Endothelial cell of umbilical vein (primary cell): ENCODE results near the gene HTRA1. TPM values are rescaled to one million over a fixed set of nuclear protein-coding genes. Genes with fewer than 3 reads are reported as not detected.

ENCODE experiments used
- BruUV-seq: library from RNA; stranded (reverse); fragments of 400-500 nt; replicated peaks from 2 replicates; lab custom pipeline; 2021; lab: Mats Ljungman, UMichigan
- CTCF ChIA-PET: fragments of 300-600, 350-600 bp; sonication (Branson Sonifier 250); formaldehyde crosslinking; loops from one replicate; lab custom pipeline; 2021; ENCODE audit warnings: antibody characterized with exemption, inconsistent platforms; lab: Charles Lee
- POLR2A ChIA-PET: fragments of 300-600, 350-600 bp; sonication (Branson Sonifier 250); formaldehyde crosslinking; loops from one replicate; lab custom pipeline; 2021; ENCODE audit warnings: antibody characterized with exemption, inconsistent platforms; lab: Charles Lee
- DNase-seq: peaks from one replicate; pipeline ENCODE4 v3.0.0-alpha.2; 2011; ENCODE audit warnings: low read depth, low spot score
- FAIRE-seq: peaks from 2 replicates; lab custom pipeline; 2011; peaks lifted over from hg19 to GRCh38; lab: Jason Lieb, UNC
- H2AFZ ChIP-seq: 2 replicates; pipeline ENCODE4 v1.6.0; 2012; ENCODE audit warnings: low read depth, low read length, control low read depth, inconsistent platforms
- H3K27ac ChIP-seq: 2 replicates; pipeline ENCODE4 v1.5.1; 2011; ENCODE audit warnings: low read depth, mild to moderate bottlenecking, control low read depth, low read length, moderate library complexity; ENCODE audit not compliant: insufficient read depth
- H3K27me3 ChIP-seq, 2 experiments: 2 replicates each; pipeline versions ENCODE4 v1.6.0 to v1.6.1; 2011; ENCODE audit warnings: low read length in 2 of 2, mixed read lengths in 1 of 2; ENCODE audit not compliant: control insufficient read depth in 2 of 2, insufficient read depth in 2 of 2
- H3K36me3 ChIP-seq, 2 experiments: 2 replicates in 1 of 2; 3 replicates in 1 of 2; pipeline ENCODE4 v1.5.1; 2011; ENCODE audit warnings: low read length in 2 of 2, mild to moderate bottlenecking in 1 of 2, moderate library complexity in 1 of 2; ENCODE audit not compliant: control insufficient read depth in 2 of 2, insufficient read depth in 2 of 2; ENCODE audit errors: extremely low read depth in 1 of 2
- H3K4me1 ChIP-seq: 3 replicates; pipeline ENCODE4 v1.5.1; 2011; ENCODE audit warnings: mild to moderate bottlenecking, low read length; ENCODE audit not compliant: control insufficient read depth, insufficient read depth; ENCODE audit errors: extremely low read depth
- H3K4me2 ChIP-seq: 2 replicates; pipeline ENCODE4 v1.6.1; 2011; ENCODE audit warnings: low read length, control low read depth, mixed read lengths; ENCODE audit not compliant: insufficient read depth
- H3K4me3 ChIP-seq, 3 experiments: fragments of 200-600 bp in 1 of 3; sonication (generic), shearing (Covaris generic) in 1 of 3; replicated peaks in 1 of 3; 2 replicates each; pipeline ENCODE4 v1.5.1; 2011 to 2016; ENCODE audit warnings: control low read depth in 3 of 3, low read length in 3 of 3, mild to moderate bottlenecking in 2 of 3, inconsistent platforms in 1 of 3, low read depth in 1 of 3, moderate library complexity in 1 of 3; ENCODE audit not compliant: insufficient read depth in 1 of 3
- H3K79me2 ChIP-seq: 2 replicates; pipeline ENCODE4 v1.6.0; 2012; ENCODE audit warnings: low read length, inconsistent platforms; ENCODE audit not compliant: control insufficient read depth, insufficient read depth
- H3K9ac ChIP-seq: replicated peaks from 2 replicates; pipeline ENCODE3; 2011; ENCODE audit warnings: low read length, control low read depth; ENCODE audit not compliant: insufficient read depth; ENCODE audit errors: extremely low read depth
- H3K9me1 ChIP-seq: replicated peaks from 3 replicates; pipeline ENCODE4 v1.6.0; 2011; ENCODE audit warnings: mild to moderate bottlenecking, low read length; ENCODE audit not compliant: control insufficient read depth, insufficient read depth; ENCODE audit errors: extremely low read depth
- H3K9me3 ChIP-seq: replicated peaks from 2 replicates; pipeline ENCODE4 v1.5.1; 2012; ENCODE audit warnings: low read length, inconsistent platforms; ENCODE audit not compliant: control insufficient read depth, insufficient read depth
- H4K20me1 ChIP-seq: replicated peaks from 2 replicates; pipeline ENCODE3; 2011; ENCODE audit warnings: mild to moderate bottlenecking, low read length; ENCODE audit not compliant: control insufficient read depth, insufficient read depth; ENCODE audit errors: extremely low read depth
- CTCF ChIP-seq, 2 donors: IDR thresholded peaks; 1 replicate in 1 of 2; 2 replicates in 1 of 2; pipeline ENCODE4 v1.5.1; 2011; ENCODE audit warnings: low read length in 2 of 2, mild to moderate bottlenecking in 2 of 2, moderate library complexity in 2 of 2, control low read depth in 1 of 2, inconsistent platforms in 1 of 2, low read depth in 1 of 2; ENCODE audit not compliant: insufficient read depth in 1 of 2; ENCODE audit errors: extremely low read depth in 1 of 2
- EZH2 ChIP-seq: IDR thresholded peaks from 2 replicates; pipeline ENCODE4 v1.6.1; 2012; ENCODE audit warnings: borderline replicate concordance, low read depth, mild to moderate bottlenecking, moderate library complexity, low read length, inconsistent platforms; ENCODE audit not compliant: severe bottlenecking
- FOS ChIP-seq: IDR thresholded peaks from 2 replicates; pipeline ENCODE4 v1.6.1; 2011; ENCODE audit warnings: mild to moderate bottlenecking, low read length, moderate library complexity, borderline replicate concordance; ENCODE audit not compliant: insufficient read depth
- GATA2 ChIP-seq: IDR thresholded peaks from 2 replicates; pipeline ENCODE4 v1.7.0; 2011; ENCODE audit warnings: low read depth, mild to moderate bottlenecking, moderate library complexity, mixed read lengths, low read length; ENCODE audit not compliant: insufficient read length, insufficient read depth
- JUN ChIP-seq: IDR thresholded peaks from 2 replicates; pipeline ENCODE4 v1.6.1; 2011; ENCODE audit warnings: borderline replicate concordance, low read depth; ENCODE audit not compliant: insufficient read length, insufficient read depth
- MYC ChIP-seq: IDR thresholded peaks from one replicate; pipeline ENCODE4 v1.6.1; 2011; ENCODE audit warnings: mild to moderate bottlenecking, low read depth, low read length
- POLR2A ChIP-seq: IDR thresholded peaks from 2 replicates; pipeline ENCODE4 v1.6.1; 2012; ENCODE audit warnings: low read depth, mild to moderate bottlenecking, control low read depth, low read length
- POLR2AphosphoS5 ChIP-seq: IDR thresholded peaks from 2 replicates; pipeline ENCODE4 v1.6.1; 2012; ENCODE audit warnings: low read depth, mild to moderate bottlenecking, control low read depth, low read length, moderate library complexity; ENCODE audit not compliant: insufficient read depth
- dilution Hi-C: fragments of 300-500 bp; cut with MboI; formaldehyde crosslinking; loops from one replicate; pipeline ENCODE4 v1.15.0; 2019; ENCODE audit warnings: low sequenced_read_pairs; ENCODE audit not compliant: extremely low pct_ligation_motif_present
- intact Hi-C: fragments of 100-400 bp; cut with micrococcal nuclease; formaldehyde crosslinking; loops from one replicate; pipeline ENCODE4 v1.10.0; 2022
- polyA plus RNA-seq, 4 experiments: library from polyadenylated mRNA; depleted of rRNA in 3 of 4; stranded (reverse) in 3 of 4; unstranded in 1 of 4; fragments of >200 nt; gene quantifications; 2 replicates each; pipeline versions ENCODE4 v1.2.1 to v1.2.3, GENCODE V29; 2011 to 2012; ENCODE audit warnings: missing spikeins in 1 of 4
- total RNA-seq: library from RNA; stranded (reverse); gene quantifications from 2 replicates; pipeline ENCODE4 v1.2.3, GENCODE V29; 2021
- TF ChIP-seq, protein P1 (sequence below): IDR thresholded peaks from 2 replicates; pipeline ENCODE4 v1.6.1; 2011; ENCODE audit not compliant: insufficient read depth, insufficient read length

Gene HTRA1
- total and polyA plus RNA-seq, 2 donors (not counting 3 experiments of a cell fraction or from before 2014, with no cell fraction given): 192 to 270 TPM

DNA sequence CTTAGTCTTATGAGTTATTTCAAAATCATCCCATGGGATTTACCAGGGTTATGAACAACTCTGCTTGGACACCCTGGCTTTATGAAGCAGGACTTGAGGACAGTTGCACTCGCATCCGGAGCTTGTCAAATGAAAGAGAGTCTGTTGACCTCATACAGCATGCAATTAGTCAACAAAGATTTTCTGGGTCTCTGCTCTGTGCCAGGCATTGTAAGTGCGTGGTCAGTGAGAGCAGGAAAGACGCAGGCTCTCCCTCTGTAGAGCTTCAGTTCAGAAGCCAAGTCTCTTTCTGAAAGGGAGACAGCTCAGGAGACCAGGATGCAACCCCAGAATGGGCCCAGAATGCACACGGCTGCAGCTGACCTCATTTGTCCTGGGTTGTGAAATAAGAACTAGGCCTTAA lies 53.7 kb downstream of the HTRA1 start:
- H3K4me3 ChIP-seq: no peak overlapping the region
- ChIA-PET CTCF (interaction anchor here (1.5 to 3.0 kb wide), 4 partner anchors 8 to 50 kb away, joined by 5 to 17 read pairs (median 7); no protein-coding TSS in a partner anchor), POLR2A (no interaction called here)
- H3K9me3 ChIP-seq: no peaks in the 10 kb centered on the region
- no peaks in the 10 kb centered on the region for H3K79me2 ChIP-seq
- no peaks in the 10 kb centered on the region for H3K4me1 ChIP-seq
- H2AFZ ChIP-seq: no peak overlapping the region
- H3K36me3 ChIP-seq: peaks cover 2 to 22% of the 10 kb centered on the region in 2 experiments
- dilution Hi-C loops (no loop called here), intact Hi-C loops (no loop called here)
- no peak for FAIRE-seq
- no peaks in the 10 kb centered on the region for H3K9me1 ChIP-seq
- TF ChIP-seq JUN: no peak
- no peak for TF ChIP-seq FOS
- TF ChIP-seq POLR2AphosphoS5: no peak
- TF ChIP-seq, protein P1, sequence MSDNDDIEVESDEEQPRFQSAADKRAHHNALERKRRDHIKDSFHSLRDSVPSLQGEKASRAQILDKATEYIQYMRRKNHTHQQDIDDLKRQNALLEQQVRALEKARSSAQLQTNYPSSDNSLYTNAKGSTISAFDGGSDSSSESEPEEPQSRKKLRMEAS: no peak
- TF ChIP-seq EZH2: no peak
- no peak for TF ChIP-seq POLR2A
- no peak for TF ChIP-seq CTCF (IDR thresholded peaks at IDR 0.05; ENCODE audit: extremely low read depth in 1 of 2, insufficient read depth in 1 of 2, low read depth in 1 of 2, low read length in 2 of 2)
- no peak for TF ChIP-seq MYC
- TF ChIP-seq GATA2: no peak
- no peak overlapping the region for H3K27ac ChIP-seq
- no peak overlapping the region for H3K4me2 ChIP-seq
- BruUV-seq: no TSS peak
- no peaks in the 10 kb centered on the region for H3K27me3 ChIP-seq
- no peak overlapping the region for H3K9ac ChIP-seq
- no peaks in the 10 kb centered on the region for H4K20me1 ChIP-seq
- DNase-seq: no peak
